Measurements from ENCODE around the gene KCND3.
"Not testable (repeated sequence)": the region's sequence is repeated elsewhere in the genome, so short reads cannot be mapped to it uniquely, and the experiment has no call there.

Gene KCND3

GRCh38 chr1:111762332-111762731 is 227.1 kb downstream of the KCND3 start:
- no peak for DNase-seq

- DNase-seq: no peak
Measured at GRCh38 chr1:111761717-111762116, 227.8 kb downstream of the KCND3 start.

GRCh38 chr1:111758373-111758772 is 231.1 kb downstream of the KCND3 start:
- no peak for DNase-seq

GRCh38 chr1:111756124-111756513 is 233.3 kb downstream of the KCND3 start:
- DNase-seq: no peak

- peak; percentile 84 to 89 for DNase-seq
Measured at GRCh38 chr1:111755331-111756123, 233.9 kb downstream of the KCND3 start, which contains the start of gene DDX20. TSS of gene DDX20 (plus strand) at chr1:111755901. CDS start at chr1:111755925, 24 bp downstream.

- DNase-seq: peak in 1 of 2 experiments; percentile 25
Measured at GRCh38 chr1:111754984-111755330, 234.5 kb downstream of the KCND3 start.

GRCh38 chr1:111751906-111752575 is 237.4 kb downstream of the KCND3 start:
- DNase-seq: no peak

- no peak for DNase-seq
Measured at GRCh38 chr1:111750856-111751255, 238.6 kb downstream of the KCND3 start.

- no peak for DNase-seq
Measured at GRCh38 chr1:111749628-111750027, 239.8 kb downstream of the KCND3 start.

GRCh38 chr1:111747947-111748346 is 241.5 kb downstream of the KCND3 start:
- DNase-seq: no peak

- no peak for DNase-seq
Measured at GRCh38 chr1:111747282-111747734, 242.2 kb downstream of the KCND3 start.

GRCh38 chr1:111746614-111746999 is 242.9 kb downstream of the KCND3 start:
- no peak for DNase-seq

GRCh38 chr1:111745675-111746613 is 243.5 kb downstream of the KCND3 start:
- DNase-seq: peak in 1 of 2 experiments; percentile 19

GRCh38 chr1:111743679-111744101 is 245.8 kb downstream of the KCND3 start:
- DNase-seq: no peak

- DNase-seq: no peak
Measured at GRCh38 chr1:111742938-111743549, 246.4 kb downstream of the KCND3 start.

GRCh38 chr1:111742292-111742691 is 247.2 kb downstream of the KCND3 start:
- not testable (repeated sequence) for DNase-seq

- peak; percentile 42 to 58 for DNase-seq
Measured at GRCh38 chr1:111739925-111740765, 249.3 kb downstream of the KCND3 start.

GRCh38 chr1:111739194-111739924 is 250.1 kb downstream of the KCND3 start, which contains the start of gene INKA2:
TSS of gene INKA2 (minus strand) at chr1:111739395. CDS start at chr1:111739242, 153 bp downstream.
- DNase-seq: peak; percentile 87 to 88

GRCh38 chr1:111738436-111739193 is 250.9 kb downstream of the KCND3 start:
- DNase-seq: peak; percentile 60 to 80

GRCh38 chr1:111738133-111738435 is 251.4 kb downstream of the KCND3 start:
- no peak for DNase-seq
